ENCODE results near the gene RIMKLA.

Gene RIMKLA

GRCh38 chr1:42380586-42381279, at the start of gene RIMKLA:
RIMKLA (plus strand) TSS chr1:42380792; CDS start chr1:42380935, 143 bp downstream.
- in situ Hi-C loops (cut with HindIII; ENCODE audit: low pct_ligation_motif_present, low pct_unique_long_range_greater_than_20kb, low sequenced_read_pairs) = no loop called here
- peak; percentile 52 for DNase-seq

- in situ Hi-C loops (cut with HindIII; ENCODE audit: low pct_ligation_motif_present, low pct_unique_long_range_greater_than_20kb, low sequenced_read_pairs) = no loop called here
These were observed 47.7 kb upstream of the RIMKLA start for GRCh38 chr1:42332877-42333276.

GRCh38 chr1:42333662-42334239, 46.8 kb upstream of the RIMKLA start:
- peak; percentile 8 for DNase-seq
- in situ Hi-C loops (cut with HindIII; ENCODE audit: low pct_ligation_motif_present, low pct_unique_long_range_greater_than_20kb, low sequenced_read_pairs) = no loop called here

More at GRCh38 chr1:42332877-42333276, 47.7 kb upstream of the RIMKLA start:
- no peak for DNase-seq

- DNase-seq = peak; percentile 48
- in situ Hi-C loops (cut with HindIII; ENCODE audit: low pct_ligation_motif_present, low pct_unique_long_range_greater_than_20kb, low sequenced_read_pairs) = no loop called here
These were observed 46.1 kb upstream of the RIMKLA start for GRCh38 chr1:42334240-42335049.

- in situ Hi-C loops (cut with HindIII; ENCODE audit: low pct_ligation_motif_present, low pct_unique_long_range_greater_than_20kb, low sequenced_read_pairs) = no loop called here
- peak; percentile 92 for DNase-seq
These were observed 45.4 kb upstream of the RIMKLA start, which contains the start of gene FOXJ3 for GRCh38 chr1:42335050-42335808. FOXJ3 (minus strand) TSS chr1:42335235; CDS start chr1:42311093, 24,142 bp downstream.

- in situ Hi-C loops (cut with HindIII; ENCODE audit: low pct_ligation_motif_present, low pct_unique_long_range_greater_than_20kb, low sequenced_read_pairs) = no loop called here
- peak; percentile 31 for DNase-seq
These were observed 44.6 kb upstream of the RIMKLA start for GRCh38 chr1:42335809-42336518.

- in situ Hi-C loops (cut with HindIII; ENCODE audit: low pct_ligation_motif_present, low pct_unique_long_range_greater_than_20kb, low sequenced_read_pairs) = no loop called here
- DNase-seq = no peak
These were observed 43.6 kb upstream of the RIMKLA start for GRCh38 chr1:42336978-42337377.

GRCh38 chr1:42340093-42340492, 40.5 kb upstream of the RIMKLA start:
- in situ Hi-C loops (cut with HindIII; ENCODE audit: low pct_ligation_motif_present, low pct_unique_long_range_greater_than_20kb, low sequenced_read_pairs) = no loop called here

GRCh38 chr1:42340901-42341300, 39.7 kb upstream of the RIMKLA start:
- no peak for DNase-seq
- in situ Hi-C loops (cut with HindIII; ENCODE audit: low pct_ligation_motif_present, low pct_unique_long_range_greater_than_20kb, low sequenced_read_pairs) = no loop called here

More at GRCh38 chr1:42340093-42340492, 40.5 kb upstream of the RIMKLA start:
- DNase-seq = peak; percentile 34

- DNase-seq = no peak
- in situ Hi-C loops (cut with HindIII; ENCODE audit: low pct_ligation_motif_present, low pct_unique_long_range_greater_than_20kb, low sequenced_read_pairs) = no loop called here
These were observed 37.5 kb upstream of the RIMKLA start for GRCh38 chr1:42343049-42343448.

GRCh38 chr1:42348498-42348897, 32.1 kb upstream of the RIMKLA start:
- DNase-seq = no peak
- in situ Hi-C loops (cut with HindIII; ENCODE audit: low pct_ligation_motif_present, low pct_unique_long_range_greater_than_20kb, low sequenced_read_pairs) = no loop called here

GRCh38 chr1:42350086-42350485, 30.5 kb upstream of the RIMKLA start:
- DNase-seq = no peak
- in situ Hi-C loops (cut with HindIII; ENCODE audit: low pct_ligation_motif_present, low pct_unique_long_range_greater_than_20kb, low sequenced_read_pairs) = no loop called here

- in situ Hi-C loops (cut with HindIII; ENCODE audit: low pct_ligation_motif_present, low pct_unique_long_range_greater_than_20kb, low sequenced_read_pairs) = no loop called here
- no peak for DNase-seq
These were observed 21.8 kb upstream of the RIMKLA start for GRCh38 chr1:42358791-42359190.

GRCh38 chr1:42359466-42359865, 21.1 kb upstream of the RIMKLA start:
- DNase-seq = no peak
- in situ Hi-C loops (cut with HindIII; ENCODE audit: low pct_ligation_motif_present, low pct_unique_long_range_greater_than_20kb, low sequenced_read_pairs) = no loop called here

- in situ Hi-C loops (cut with HindIII; ENCODE audit: low pct_ligation_motif_present, low pct_unique_long_range_greater_than_20kb, low sequenced_read_pairs) = no loop called here
- DNase-seq = no peak
These were observed 16.5 kb upstream of the RIMKLA start for GRCh38 chr1:42364089-42364488.

GRCh38 chr1:42364542-42364941, 16.1 kb upstream of the RIMKLA start:
- in situ Hi-C loops (cut with HindIII; ENCODE audit: low pct_ligation_motif_present, low pct_unique_long_range_greater_than_20kb, low sequenced_read_pairs) = no loop called here
- DNase-seq = no peak

- in situ Hi-C loops (cut with HindIII; ENCODE audit: low pct_ligation_motif_present, low pct_unique_long_range_greater_than_20kb, low sequenced_read_pairs) = no loop called here
These were observed 15.5 kb upstream of the RIMKLA start for GRCh38 chr1:42365118-42365517.

More at GRCh38 chr1:42365118-42365517, 15.5 kb upstream of the RIMKLA start:
- no peak for DNase-seq

Data from ACHN (cell line).